HEK293 (cell line): Measurements from ENCODE around the gene OR6A2.

Experiments
- CTCF ChIP-seq: fragments of 450-650 bp; formaldehyde crosslinking; IDR thresholded peaks from 2 replicates; pipeline ENCODE4 v1.5.1; 2016; ENCODE audit warnings: missing biosample characterization, missing genetic modification characterization
- SP3 ChIP-seq: fragments of 450-650 bp; formaldehyde crosslinking; IDR thresholded peaks from 2 replicates; pipeline ENCODE4 v1.5.1; 2016; ENCODE audit warnings: missing biosample characterization, missing genetic modification characterization
- TCF7L2 ChIP-seq: IDR thresholded peaks from 2 replicates; pipeline ENCODE4 v1.6.1; 2011; ENCODE audit warnings: low read depth, mild to moderate bottlenecking, inconsistent platforms, low read length, moderate library complexity, borderline replicate concordance
- ZBTB17 ChIP-seq: fragments of 450-650 bp; formaldehyde crosslinking; IDR thresholded peaks from 2 replicates; pipeline ENCODE4 v1.5.1; 2016; ENCODE audit warnings: missing biosample characterization, missing genetic modification characterization
- ZNF660 ChIP-seq: fragments of 450-650 bp; IDR thresholded peaks from 2 replicates; pipeline ENCODE4 v1.5.1; 2018; ENCODE audit warnings: missing biosample characterization, mild to moderate bottlenecking, missing genetic modification characterization

- TF ChIP-seq CTCF (no peak), ZBTB17 (tag by site-specific recombination) (no peak), SP3 (tag by site-specific recombination) (no peak), ZNF660 (tag by site-specific recombination) (no peak), TCF7L2 (no peak)
Observed at GRCh38 chr11:6746086-6746618, 53.3 kb downstream of the OR6A2 start.
